HEK293 (cell line): Measurements from ENCODE around the gene PKNOX2.

Experiments used
- CTCF ChIA-PET: fragments of 350-600 bp; formaldehyde crosslinking; extraction: SDS; loops from one replicate; lab custom pipeline; 2021; ENCODE audit warnings: antibody characterized with exemption; lab: Yijun Ruan, JAX
- POLR2A ChIA-PET: fragments of 300-600 bp; formaldehyde crosslinking; extraction: SDS; loops from one replicate; lab custom pipeline; 2020; ENCODE audit warnings: antibody characterized with exemption, inconsistent platforms; lab: Yijun Ruan, JAX
- H3K27ac ChIP-seq: fragments of 200-500 bp; sonication (Bioruptor generic); 2 replicates; pipeline ENCODE4 v1.5.1; 2014; ENCODE audit warnings: low read depth, low read length, control low read depth, inconsistent platforms; ENCODE audit errors: extremely low read depth
- H3K36me3 ChIP-seq, 2 experiments: fragments of 200-500 bp in 1 of 2; sonication (Bioruptor generic) in 1 of 2; 1 replicate in 1 of 2; 2 replicates in 1 of 2; pipeline ENCODE4 v1.5.1; 2014 to 2017; ENCODE audit warnings: inconsistent platforms in 2 of 2, low read length in 2 of 2; ENCODE audit not compliant: control insufficient read depth in 2 of 2, insufficient read depth in 1 of 2
- H3K4me1 ChIP-seq: fragments of 200-500 bp; sonication (Bioruptor generic); 2 replicates; pipeline ENCODE4 v1.5.1; 2014; ENCODE audit warnings: mild to moderate bottlenecking, low read length, inconsistent platforms; ENCODE audit not compliant: control insufficient read depth, insufficient read depth
- H3K4me3 ChIP-seq: 2 replicates; pipeline ENCODE4 v1.5.1; 2011; ENCODE audit warnings: low read depth, mild to moderate bottlenecking, control low read depth, low read length, moderate library complexity
- H3K9me3 ChIP-seq: fragments of 200-500 bp; sonication (Bioruptor generic); 2 replicates; pipeline ENCODE4 v1.5.1; 2014; ENCODE audit warnings: low read depth, low read length, inconsistent platforms; ENCODE audit not compliant: control insufficient read depth, insufficient read depth
- HOXA7 ChIP-seq: sonication (generic); formaldehyde crosslinking; IDR thresholded peaks from 2 replicates; pipeline ENCODE4 v1.8.1; 2022; ENCODE audit warnings: missing genetic modification reagents, borderline replicate concordance
- KLF16 ChIP-seq: fragments of 450-650 bp; formaldehyde crosslinking; IDR thresholded peaks from 2 replicates; pipeline ENCODE4 v1.5.1; 2017; ENCODE audit warnings: missing biosample characterization, missing genetic modification characterization
- SP7 ChIP-seq: fragments of 450-650 bp; formaldehyde crosslinking; IDR thresholded peaks from 2 replicates; pipeline ENCODE4 v1.5.1; 2016; ENCODE audit warnings: missing biosample characterization, missing genetic modification characterization
- WT1 ChIP-seq: fragments of 450-650 bp; formaldehyde crosslinking; IDR thresholded peaks from 2 replicates; pipeline ENCODE4 v1.5.1; 2016; ENCODE audit warnings: missing biosample characterization, missing genetic modification characterization
- ZBTB8A ChIP-seq: fragments of 450-650 bp; formaldehyde crosslinking; IDR thresholded peaks from 2 replicates; pipeline ENCODE4 v1.5.1; 2016; ENCODE audit warnings: missing biosample characterization, missing genetic modification characterization
- ZIC2 ChIP-seq: fragments of 450-650 bp; formaldehyde crosslinking; IDR thresholded peaks from 2 replicates; pipeline ENCODE4 v1.5.1; 2016; ENCODE audit warnings: missing biosample characterization, missing genetic modification characterization
- ZNF623 ChIP-seq: fragments of 450-650 bp; formaldehyde crosslinking; IDR thresholded peaks from 2 replicates; pipeline ENCODE4 v1.5.1; 2016; ENCODE audit warnings: missing biosample characterization, missing genetic modification characterization
- ZNF629 ChIP-seq: fragments of 450-650 bp; formaldehyde crosslinking; IDR thresholded peaks from 2 replicates; pipeline ENCODE4 v1.5.1; 2017; ENCODE audit warnings: missing biosample characterization, missing genetic modification characterization
- ZNF664 ChIP-seq: fragments of 450-650 bp; formaldehyde crosslinking; IDR thresholded peaks from 2 replicates; pipeline ENCODE4 v1.5.1; 2016; ENCODE audit warnings: missing biosample characterization, missing genetic modification characterization
- ZXDB ChIP-seq: fragments of 450-650 bp; formaldehyde crosslinking; IDR thresholded peaks from 2 replicates; pipeline ENCODE4 v1.5.1; 2016; ENCODE audit warnings: missing biosample characterization, missing genetic modification characterization
- TF ChIP-seq, protein P1 (sequence below): fragments of 450-650 bp; formaldehyde crosslinking; IDR thresholded peaks from 2 replicates; pipeline ENCODE4 v1.5.1; 2017; ENCODE audit warnings: missing biosample characterization, mild to moderate bottlenecking, missing genetic modification characterization, moderate library complexity
- TF ChIP-seq, protein P2 (sequence below): fragments of 450-650 bp; formaldehyde crosslinking; optimal IDR thresholded peaks from 2 replicates; pipeline ENCODE3; 2016; ENCODE audit warnings: missing biosample characterization, mild to moderate bottlenecking, missing genetic modification characterization
- TF ChIP-seq, protein P3 (sequence below): fragments of 450-650 bp; formaldehyde crosslinking; IDR thresholded peaks from 2 replicates; pipeline ENCODE4 v1.5.1; 2016; ENCODE audit warnings: missing biosample characterization, missing genetic modification characterization
- TF ChIP-seq, protein P4 (sequence below): fragments of 450-650 bp; formaldehyde crosslinking; IDR thresholded peaks from 2 replicates; pipeline ENCODE4 v1.5.1; 2016; ENCODE audit warnings: missing biosample characterization, missing genetic modification characterization, low read depth
- TF ChIP-seq, protein P5 (sequence below): fragments of 450-650 bp; formaldehyde crosslinking; IDR thresholded peaks from 2 replicates; pipeline ENCODE4 v1.5.1; 2016; ENCODE audit warnings: missing biosample characterization, missing genetic modification characterization

The PKNOX2 gene

DNA sequence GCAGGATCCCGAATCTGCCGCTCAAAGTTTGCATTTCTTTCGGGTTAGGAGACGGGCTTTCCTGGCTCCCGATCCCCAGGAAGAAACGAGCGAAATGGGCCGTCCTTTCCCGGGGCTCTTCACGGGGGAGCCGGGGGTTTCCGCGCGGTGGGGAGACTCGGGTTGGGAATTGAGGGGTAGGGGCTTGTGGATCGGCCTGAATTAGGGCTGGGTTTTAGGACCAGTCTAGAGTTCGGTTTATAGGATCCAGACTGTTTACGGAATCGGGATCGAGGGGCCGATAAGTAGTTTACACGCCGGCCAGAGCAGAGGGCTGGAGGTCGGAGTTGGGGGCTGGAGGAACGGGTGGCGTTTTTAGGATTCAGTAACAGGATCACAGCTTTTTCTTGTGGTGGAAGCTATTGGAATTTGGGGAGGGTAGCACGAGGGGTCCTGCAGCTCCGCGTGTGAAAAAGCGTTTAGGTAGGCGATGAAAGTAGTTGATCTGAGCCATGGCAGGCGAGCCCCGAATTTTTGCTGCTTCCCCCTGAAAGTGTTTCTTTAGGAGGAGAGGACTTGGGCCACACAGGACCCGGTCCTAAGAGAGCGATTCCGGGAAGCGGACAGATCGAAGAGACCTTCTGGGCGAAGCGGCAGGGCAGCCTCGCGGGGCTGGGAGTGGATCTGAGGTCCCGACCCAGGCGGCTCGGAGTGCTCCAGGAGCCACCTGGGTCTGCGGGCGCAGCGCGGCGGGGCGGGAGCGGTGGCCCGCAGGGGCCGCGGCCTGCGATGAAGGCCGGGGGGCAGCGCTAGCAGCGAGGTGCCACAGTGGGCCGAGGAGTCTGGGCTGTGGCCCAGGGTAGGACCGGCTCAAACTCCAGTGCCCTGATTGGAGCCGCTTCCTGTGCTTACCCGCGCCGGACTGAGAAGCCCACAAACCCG is 1.6 kb downstream of the PKNOX2 start:
- ChIA-PET CTCF (interaction anchor here (0.6 to 3.6 kb wide), 5 partner anchors 8 to 179 kb away, joined by 3 to 13 read pairs (median 4); no protein-coding TSS in a partner anchor), POLR2A (no interaction called here)
- no peaks in the 10 kb centered on the region for H3K36me3 ChIP-seq
- H3K9me3 ChIP-seq = no peaks in the 10 kb centered on the region
- H3K4me1 ChIP-seq = peaks cover 18% of the 10 kb centered on the region
- H3K4me3 ChIP-seq = peak overlapping the region; percentile 56
- H3K27ac ChIP-seq = no peak overlapping the region; the same call in 1 of the 2 replicates
- no peak for TF ChIP-seq HOXA7 (CRISPR knock-in tag)
- TF ChIP-seq ZBTB8A (tag by site-specific recombination) = peak; percentile 5; the same call in 1 of the 2 replicates
- TF ChIP-seq, all 188 proteins: peak for 1

DNA sequence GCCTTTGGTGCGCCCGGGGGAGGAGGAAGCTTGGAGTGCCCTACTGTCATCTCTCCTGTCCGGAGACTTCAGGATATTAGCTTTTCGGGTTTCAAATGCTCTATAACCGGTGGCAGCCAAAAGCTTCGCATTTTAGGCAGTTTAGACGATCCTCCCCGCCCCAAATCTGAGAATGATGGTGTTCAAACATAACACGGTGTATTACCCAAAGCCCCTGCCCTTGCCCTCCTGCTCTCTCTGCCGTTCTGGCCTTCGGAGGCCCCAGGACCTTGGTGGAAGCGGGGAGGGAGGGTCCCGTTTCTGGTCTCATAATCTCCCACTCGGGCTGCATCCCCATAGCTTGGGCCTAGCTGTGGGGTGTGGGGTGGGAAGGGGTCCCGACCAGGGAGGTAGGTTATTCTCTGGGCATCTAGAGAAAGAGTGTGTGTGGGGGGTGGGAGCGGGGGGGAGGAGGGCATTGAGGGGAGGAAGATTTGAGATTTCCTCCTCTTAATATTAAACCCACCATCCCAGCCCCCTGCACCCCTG is 2.3 kb downstream of the PKNOX2 start:
- CTCF ChIA-PET = interaction anchor here (1.2 to 3.6 kb wide), 3 partner anchors 24 to 179 kb away, joined by 3 to 13 read pairs (median 4); no protein-coding TSS in a partner anchor
- POLR2A ChIA-PET = no interaction called here
- Histone ChIP-seq H3K9me3 (no peaks in the 10 kb centered on the region), H3K4me3 (no peak overlapping the region), H3K27ac (no peak overlapping the region; the same call in 1 of the 2 replicates), H3K4me1 (peaks cover 21% of the 10 kb centered on the region), H3K36me3 (no peaks in the 10 kb centered on the region)
- TF ChIP-seq ZNF623 (tag by site-specific recombination) (peak; percentile 48), KLF16 (tag by site-specific recombination) (no peak)
- TF ChIP-seq, protein P1, sequence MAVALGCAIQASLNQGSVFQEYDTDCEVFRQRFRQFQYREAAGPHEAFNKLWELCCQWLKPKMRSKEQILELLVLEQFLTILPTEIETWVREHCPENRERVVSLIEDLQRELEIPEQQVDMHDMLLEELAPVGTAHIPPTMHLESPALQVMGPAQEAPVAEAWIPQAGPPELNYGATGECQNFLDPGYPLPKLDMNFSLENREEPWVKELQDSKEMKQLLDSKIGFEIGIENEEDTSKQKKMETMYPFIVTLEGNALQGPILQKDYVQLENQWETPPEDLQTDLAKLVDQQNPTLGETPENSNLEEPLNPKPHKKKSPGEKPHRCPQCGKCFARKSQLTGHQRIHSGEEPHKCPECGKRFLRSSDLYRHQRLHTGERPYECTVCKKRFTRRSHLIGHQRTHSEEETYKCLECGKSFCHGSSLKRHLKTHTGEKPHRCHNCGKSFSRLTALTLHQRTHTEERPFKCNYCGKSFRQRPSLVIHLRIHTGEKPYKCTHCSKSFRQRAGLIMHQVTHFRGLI (tag by site-specific recombination) = no peak

DNA sequence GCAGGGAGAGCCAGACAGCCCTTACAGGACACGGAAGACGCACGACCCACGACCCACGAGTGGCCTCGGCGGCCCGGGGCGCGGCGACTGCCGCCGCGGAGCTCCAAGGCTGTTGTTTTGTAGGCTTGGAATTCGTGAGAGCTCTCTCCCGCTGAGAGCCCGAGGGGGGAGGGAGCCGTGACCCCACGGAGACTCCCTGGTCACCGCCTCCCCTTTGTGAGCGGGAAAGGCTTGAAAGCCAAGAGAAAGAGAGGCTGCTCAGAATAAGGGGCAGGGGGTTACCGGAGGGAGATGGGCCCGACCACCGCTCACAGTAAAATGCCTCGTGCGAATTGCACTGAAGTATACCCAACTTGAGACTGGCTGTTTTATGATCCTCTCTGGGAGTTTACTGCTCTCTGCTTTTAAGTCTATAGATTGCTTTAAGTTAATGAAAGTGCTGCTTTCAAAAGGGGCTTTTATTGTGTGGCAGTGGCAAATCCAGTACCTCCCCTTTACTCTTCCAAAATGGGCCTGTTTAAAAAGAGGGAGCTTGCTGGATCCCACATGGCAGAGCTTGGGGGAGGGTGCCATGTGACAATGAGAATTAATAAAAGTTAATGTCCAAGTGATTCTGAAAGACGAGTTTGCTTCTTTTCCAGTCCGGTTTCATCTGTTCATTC is 2.9 kb downstream of the PKNOX2 start:
- no peaks in the 10 kb centered on the region for H3K36me3 ChIP-seq
- ChIA-PET POLR2A (no interaction called here), CTCF (interaction anchor here (0.5 to 3.6 kb wide), 5 partner anchors 25 to 206 kb away, joined by 3 to 13 read pairs (median 3); no protein-coding TSS in a partner anchor)
- H3K27ac ChIP-seq = peak overlapping the region; percentile 60
- H3K4me3 ChIP-seq = no peak overlapping the region
- no peaks in the 10 kb centered on the region for H3K9me3 ChIP-seq
- H3K4me1 ChIP-seq = peaks cover 21% of the 10 kb centered on the region
- TF ChIP-seq ZIC2 = peak; percentile 81
- peak; percentile 79 for TF ChIP-seq WT1 (tag by site-specific recombination)
- no peak for TF ChIP-seq ZBTB8A (tag by site-specific recombination)
- TF ChIP-seq, protein P2, sequence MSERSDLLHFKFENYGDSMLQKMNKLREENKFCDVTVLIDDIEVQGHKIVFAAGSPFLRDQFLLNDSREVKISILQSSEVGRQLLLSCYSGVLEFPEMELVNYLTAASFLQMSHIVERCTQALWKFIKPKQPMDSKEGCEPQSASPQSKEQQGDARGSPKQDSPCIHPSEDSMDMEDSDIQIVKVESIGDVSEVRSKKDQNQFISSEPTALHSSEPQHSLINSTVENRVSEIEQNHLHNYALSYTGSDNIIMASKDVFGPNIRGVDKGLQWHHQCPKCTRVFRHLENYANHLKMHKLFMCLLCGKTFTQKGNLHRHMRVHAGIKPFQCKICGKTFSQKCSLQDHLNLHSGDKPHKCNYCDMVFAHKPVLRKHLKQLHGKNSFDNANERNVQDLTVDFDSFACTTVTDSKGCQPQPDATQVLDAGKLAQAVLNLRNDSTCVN (tag by site-specific recombination) = peak; percentile 25
- TF ChIP-seq ZNF629 (tag by site-specific recombination) = 0 out of 2 replicates have a peak, but pooled peaks have one; percentile 12
- peak; percentile 6; the same call in 1 of the 2 replicates for TF ChIP-seq ZNF664 (tag by site-specific recombination)
- peak; percentile 48 for TF ChIP-seq SP7 (tag by site-specific recombination)
- TF ChIP-seq, protein P3, sequence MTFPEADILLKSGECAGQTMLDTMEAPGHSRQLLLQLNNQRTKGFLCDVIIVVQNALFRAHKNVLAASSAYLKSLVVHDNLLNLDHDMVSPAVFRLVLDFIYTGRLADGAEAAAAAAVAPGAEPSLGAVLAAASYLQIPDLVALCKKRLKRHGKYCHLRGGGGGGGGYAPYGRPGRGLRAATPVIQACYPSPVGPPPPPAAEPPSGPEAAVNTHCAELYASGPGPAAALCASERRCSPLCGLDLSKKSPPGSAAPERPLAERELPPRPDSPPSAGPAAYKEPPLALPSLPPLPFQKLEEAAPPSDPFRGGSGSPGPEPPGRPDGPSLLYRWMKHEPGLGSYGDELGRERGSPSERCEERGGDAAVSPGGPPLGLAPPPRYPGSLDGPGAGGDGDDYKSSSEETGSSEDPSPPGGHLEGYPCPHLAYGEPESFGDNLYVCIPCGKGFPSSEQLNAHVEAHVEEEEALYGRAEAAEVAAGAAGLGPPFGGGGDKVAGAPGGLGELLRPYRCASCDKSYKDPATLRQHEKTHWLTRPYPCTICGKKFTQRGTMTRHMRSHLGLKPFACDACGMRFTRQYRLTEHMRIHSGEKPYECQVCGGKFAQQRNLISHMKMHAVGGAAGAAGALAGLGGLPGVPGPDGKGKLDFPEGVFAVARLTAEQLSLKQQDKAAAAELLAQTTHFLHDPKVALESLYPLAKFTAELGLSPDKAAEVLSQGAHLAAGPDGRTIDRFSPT (tag by site-specific recombination) = peak; percentile 14; the same call in 1 of the 2 replicates
- TF ChIP-seq, protein P4, sequence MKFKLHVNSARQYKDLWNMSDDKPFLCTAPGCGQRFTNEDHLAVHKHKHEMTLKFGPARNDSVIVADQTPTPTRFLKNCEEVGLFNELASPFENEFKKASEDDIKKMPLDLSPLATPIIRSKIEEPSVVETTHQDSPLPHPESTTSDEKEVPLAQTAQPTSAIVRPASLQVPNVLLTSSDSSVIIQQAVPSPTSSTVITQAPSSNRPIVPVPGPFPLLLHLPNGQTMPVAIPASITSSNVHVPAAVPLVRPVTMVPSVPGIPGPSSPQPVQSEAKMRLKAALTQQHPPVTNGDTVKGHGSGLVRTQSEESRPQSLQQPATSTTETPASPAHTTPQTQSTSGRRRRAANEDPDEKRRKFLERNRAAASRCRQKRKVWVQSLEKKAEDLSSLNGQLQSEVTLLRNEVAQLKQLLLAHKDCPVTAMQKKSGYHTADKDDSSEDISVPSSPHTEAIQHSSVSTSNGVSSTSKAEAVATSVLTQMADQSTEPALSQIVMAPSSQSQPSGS (tag by site-specific recombination) = no peak
- 0 out of 2 replicates have a peak, but pooled peaks have one; percentile 28 for TF ChIP-seq ZXDB (tag by site-specific recombination)
- TF ChIP-seq, protein P5, sequence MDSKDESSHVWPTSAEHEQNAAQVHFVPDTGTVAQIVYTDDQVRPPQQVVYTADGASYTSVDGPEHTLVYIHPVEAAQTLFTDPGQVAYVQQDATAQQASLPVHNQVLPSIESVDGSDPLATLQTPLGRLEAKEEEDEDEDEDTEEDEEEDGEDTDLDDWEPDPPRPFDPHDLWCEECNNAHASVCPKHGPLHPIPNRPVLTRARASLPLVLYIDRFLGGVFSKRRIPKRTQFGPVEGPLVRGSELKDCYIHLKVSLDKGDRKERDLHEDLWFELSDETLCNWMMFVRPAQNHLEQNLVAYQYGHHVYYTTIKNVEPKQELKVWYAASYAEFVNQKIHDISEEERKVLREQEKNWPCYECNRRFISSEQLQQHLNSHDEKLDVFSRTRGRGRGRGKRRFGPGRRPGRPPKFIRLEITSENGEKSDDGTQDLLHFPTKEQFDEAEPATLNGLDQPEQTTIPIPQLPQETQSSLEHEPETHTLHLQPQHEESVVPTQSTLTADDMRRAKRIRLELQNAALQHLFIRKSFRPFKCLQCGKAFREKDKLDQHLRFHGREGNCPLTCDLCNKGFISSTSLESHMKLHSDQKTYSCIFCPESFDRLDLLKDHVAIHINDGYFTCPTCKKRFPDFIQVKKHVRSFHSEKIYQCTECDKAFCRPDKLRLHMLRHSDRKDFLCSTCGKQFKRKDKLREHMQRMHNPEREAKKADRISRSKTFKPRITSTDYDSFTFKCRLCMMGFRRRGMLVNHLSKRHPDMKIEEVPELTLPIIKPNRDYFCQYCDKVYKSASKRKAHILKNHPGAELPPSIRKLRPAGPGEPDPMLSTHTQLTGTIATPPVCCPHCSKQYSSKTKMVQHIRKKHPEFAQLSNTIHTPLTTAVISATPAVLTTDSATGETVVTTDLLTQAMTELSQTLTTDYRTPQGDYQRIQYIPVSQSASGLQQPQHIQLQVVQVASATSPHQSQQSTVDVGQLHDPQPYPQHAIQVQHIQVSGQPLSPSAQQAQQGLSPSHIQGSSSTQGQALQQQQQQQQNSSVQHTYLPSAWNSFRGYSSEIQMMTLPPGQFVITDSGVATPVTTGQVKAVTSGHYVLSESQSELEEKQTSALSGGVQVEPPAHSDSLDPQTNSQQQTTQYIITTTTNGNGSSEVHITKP (tag by site-specific recombination) = peak; percentile 93
